Iris pigment epithelial cell (primary cell): ENCODE measurements around the gene CYP2A6.

ENCODE experiments used
- DNase-seq: peaks from one replicate; pipeline ENCODE4 v3.0.0-alpha.2; 2011; ENCODE audit warnings: low read depth

Gene CYP2A6

GRCh38 chr19:40802300-40803169 is 47.7 kb downstream of the CYP2A6 start:
- DNase-seq: no peak

GRCh38 chr19:40801426-40802299 is 48.6 kb downstream of the CYP2A6 start:
- no peak for DNase-seq

GRCh38 chr19:40800997-40801377 is 49.3 kb downstream of the CYP2A6 start:
- DNase-seq: no peak

- DNase-seq: no peak
These were observed 49.8 kb downstream of the CYP2A6 start for GRCh38 chr19:40800339-40800996.

GRCh38 chr19:40799558-40800338 is 50.5 kb downstream of the CYP2A6 start:
- DNase-seq: no peak

- peak; percentile 100 for DNase-seq
These were observed 51.3 kb downstream of the CYP2A6 start, which contains the start of gene EGLN2 for GRCh38 chr19:40798683-40799557. EGLN2 (plus strand) TSS chr19:40799191; CDS start chr19:40800573, 1,382 bp downstream.

- DNase-seq: peak; percentile 40
These were observed 52.1 kb downstream of the CYP2A6 start for GRCh38 chr19:40797963-40798682.

GRCh38 chr19:40797166-40797962 is 52.9 kb downstream of the CYP2A6 start:
- DNase-seq: no peak
